Dedifferentiated amniotic fluid mesenchymal stem cell (primary cell): Measurements from ENCODE around the gene RAD51AP1.

Experiments
- DNase-seq: peaks from one replicate; pipeline ENCODE4 v3.0.0-alpha.2; 2016; ENCODE audit errors: extremely low spot score

RAD51AP1 gene

GRCh38 chr12:4591180-4591687 lies 52.5 kb downstream of the RAD51AP1 start:
- no peak for DNase-seq

- no peak for DNase-seq
Measured at GRCh38 chr12:4595881-4596280, 57.2 kb downstream of the RAD51AP1 start.

GRCh38 chr12:4603421-4603820 lies 64.7 kb downstream of the RAD51AP1 start:
- no peak for DNase-seq

GRCh38 chr12:4603946-4604345 lies 65.3 kb downstream of the RAD51AP1 start:
- no peak for DNase-seq

- DNase-seq, result peak; percentile 91
Measured at GRCh38 chr12:4604684-4605193, 66.0 kb downstream of the RAD51AP1 start.

GRCh38 chr12:4607056-4607455 lies 68.4 kb downstream of the RAD51AP1 start:
- no peak for DNase-seq

- no peak for DNase-seq
Measured at GRCh38 chr12:4609071-4609470, 70.4 kb downstream of the RAD51AP1 start.
